Lung (tissue), 12 donors: ENCODE measurements around the gene ADAM33. TPM values are rescaled to one million over a fixed set of nuclear protein-coding genes. Genes with fewer than 3 reads are reported as not detected.

Experiments used
- ATAC-seq: fragments of 200-7000 bp; cut with Tn5 transposase; one replicate; pipeline ENCODE4 v1.9.1; 2020; ENCODE audit warnings: moderate number of reproducible peaks; ENCODE audit not compliant: insufficient read depth, low FRiP score
- DNase-seq, 3 donors: peaks; one replicate each; pipeline ENCODE4 v3.0.0-alpha.2; 2013 to 2017
- H3K27ac ChIP-seq, 2 donors: one replicate each; pipeline ENCODE4 v1.5.1; 2013; ENCODE audit warnings: mild to moderate bottlenecking in 2 of 2, moderate library complexity in 2 of 2, control low read depth in 1 of 2, inconsistent platforms in 1 of 2, low read depth in 1 of 2, low read length in 1 of 2
- H3K27me3 ChIP-seq, 3 donors: one replicate each; pipeline ENCODE4 v1.5.1; 2013; ENCODE audit warnings: low read length in 2 of 3; ENCODE audit not compliant: control insufficient read depth in 3 of 3, insufficient read depth in 3 of 3
- H3K36me3 ChIP-seq, 4 donors: one replicate each; pipeline ENCODE4 v1.5.1; 2013; ENCODE audit warnings: low read length in 4 of 4, mild to moderate bottlenecking in 1 of 4, moderate library complexity in 1 of 4; ENCODE audit not compliant: control insufficient read depth in 4 of 4, insufficient read depth in 4 of 4
- H3K4me1 ChIP-seq, 5 donors: one replicate each; pipeline ENCODE4 v1.5.1; 2013; ENCODE audit warnings: low read length in 5 of 5, mild to moderate bottlenecking in 2 of 5, moderate library complexity in 1 of 5; ENCODE audit not compliant: control insufficient read depth in 5 of 5, insufficient read depth in 5 of 5
- H3K4me3 ChIP-seq: one replicate; pipeline ENCODE4 v1.5.1; 2013; ENCODE audit warnings: mild to moderate bottlenecking, control low read depth, moderate library complexity
- H3K9ac ChIP-seq, 2 donors: one replicate each; pipeline ENCODE4 v1.5.1; 2013; ENCODE audit warnings: low read length in 2 of 2, control low read depth in 1 of 2; ENCODE audit not compliant: insufficient read depth in 1 of 2
- H3K9me3 ChIP-seq, 4 donors: one replicate each; pipeline ENCODE4 v1.5.1; 2013; ENCODE audit warnings: low read length in 3 of 4, mild to moderate bottlenecking in 1 of 4, moderate library complexity in 1 of 4; ENCODE audit not compliant: control insufficient read depth in 4 of 4, insufficient read depth in 3 of 4
- WGBS, 2 donors: extraction: QIAGEN DNeasy Blood & Tissue Kit; methylation state at CpG; one replicate each; pipeline ENCODE4 v1.1.7; 2013; 5-methylcytosine and 5-hydroxymethylcytosine counted together
- polyA plus RNA-seq, 2 donors: library from polyadenylated mRNA; stranded (reverse); fragments of 200-250 nt; gene quantifications; one replicate each; pipeline ENCODE4 v1.2.1, GENCODE V29; 2013
- total RNA-seq, 2 donors: library from RNA; depleted of rRNA in 1 of 2; stranded (reverse); fragments of >200 nt in 1 of 2; gene quantifications; one replicate each; pipeline ENCODE4 v1.2.1, GENCODE V29; 2014 to 2021
- TF ChIP-seq, protein P1 (sequence below): IDR thresholded peaks from 2 replicates; pipeline ENCODE4 v1.5.1; 2012; ENCODE audit warnings: mild to moderate bottlenecking; ENCODE audit errors: control extremely low read depth, extremely low read depth
- donor health status: control.
- donor health status: control.
- donor health status: Bipolar disorder and iron deficiency.
- donor health status: healthy.
- donor health status: DM: yes; HTN: yes; CAD: no.

The ADAM33 gene
- total and polyA plus RNA-seq, 4 donors: 3.2 to 16.4 (median 8.1) TPM

GRCh38 chr20:3698591-3699001 lies 16.8 kb upstream of the ADAM33 start:
- 77 to 98% methylated on average over 6 of the region's 6 CpGs for WGBS, 2 donors
- Histone ChIP-seq H3K4me1 (peaks cover 0 to 10% (median 0%) of the 10 kb centered on the region in 5 donors), H3K27me3 (no peaks in the 10 kb centered on the region), H3K36me3 (no peaks in the 10 kb centered on the region), H3K9me3 (peaks cover 0 to 5% (median 2%) of the 10 kb centered on the region in 4 donors), H3K27ac (no peak overlapping the region), H3K9ac (no peak overlapping the region), H3K4me3 (no peak overlapping the region)
- ATAC-seq: no peak
- DNase-seq: peak; percentile 66 to 81 (median 69)
- TF ChIP-seq, protein P1, sequence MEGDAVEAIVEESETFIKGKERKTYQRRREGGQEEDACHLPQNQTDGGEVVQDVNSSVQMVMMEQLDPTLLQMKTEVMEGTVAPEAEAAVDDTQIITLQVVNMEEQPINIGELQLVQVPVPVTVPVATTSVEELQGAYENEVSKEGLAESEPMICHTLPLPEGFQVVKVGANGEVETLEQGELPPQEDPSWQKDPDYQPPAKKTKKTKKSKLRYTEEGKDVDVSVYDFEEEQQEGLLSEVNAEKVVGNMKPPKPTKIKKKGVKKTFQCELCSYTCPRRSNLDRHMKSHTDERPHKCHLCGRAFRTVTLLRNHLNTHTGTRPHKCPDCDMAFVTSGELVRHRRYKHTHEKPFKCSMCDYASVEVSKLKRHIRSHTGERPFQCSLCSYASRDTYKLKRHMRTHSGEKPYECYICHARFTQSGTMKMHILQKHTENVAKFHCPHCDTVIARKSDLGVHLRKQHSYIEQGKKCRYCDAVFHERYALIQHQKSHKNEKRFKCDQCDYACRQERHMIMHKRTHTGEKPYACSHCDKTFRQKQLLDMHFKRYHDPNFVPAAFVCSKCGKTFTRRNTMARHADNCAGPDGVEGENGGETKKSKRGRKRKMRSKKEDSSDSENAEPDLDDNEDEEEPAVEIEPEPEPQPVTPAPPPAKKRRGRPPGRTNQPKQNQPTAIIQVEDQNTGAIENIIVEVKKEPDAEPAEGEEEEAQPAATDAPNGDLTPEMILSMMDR: no peak

- H3K4me1 ChIP-seq: peaks cover 0 to 10% (median 0%) of the 10 kb centered on the region in 5 donors
- no peak overlapping the region for H3K4me3 ChIP-seq
- H3K27me3 ChIP-seq: no peaks in the 10 kb centered on the region
- peaks cover 0 to 5% (median 2%) of the 10 kb centered on the region in 4 donors for H3K9me3 ChIP-seq
- H3K9ac ChIP-seq: no peak overlapping the region
- H3K27ac ChIP-seq: no peak overlapping the region
- peak in 1 of 3 donors; percentile 29 for DNase-seq
- no peaks in the 10 kb centered on the region for H3K36me3 ChIP-seq
- TF ChIP-seq, protein P1: no peak
- no peak for ATAC-seq
- 81 to 88% methylated on average over 18 of the region's 18 CpGs for WGBS, 2 donors
Observed at GRCh38 chr20:3697588-3698305, 15.9 kb upstream of the ADAM33 start.

GRCh38 chr20:3696745-3697587 lies 15.2 kb upstream of the ADAM33 start:
- Histone ChIP-seq H3K27ac (no peak overlapping the region), H3K36me3 (no peaks in the 10 kb centered on the region), H3K27me3 (no peaks in the 10 kb centered on the region), H3K4me1 (peaks cover 0 to 10% (median 0%) of the 10 kb centered on the region in 5 donors), H3K9ac (no peak overlapping the region), H3K4me3 (no peak overlapping the region), H3K9me3 (peaks cover 0 to 5% (median 2%) of the 10 kb centered on the region in 4 donors)
- DNase-seq: no peak
- WGBS, 2 donors: 89 to 93% methylated on average over 15 of the region's 15 CpGs
- TF ChIP-seq, protein P1: no peak
- ATAC-seq: no peak
